ENCODE results near the gene SLC39A11.
"Not testable (repeated sequence)": the region's sequence is repeated elsewhere in the genome, so short reads cannot be mapped to it uniquely, and the experiment has no call there.

SLC39A11 gene

GRCh38 chr17:73066148-73066884, 26.2 kb downstream of the SLC39A11 start:
- DNase-seq (ENCODE audit: low read depth, low spot score): no peak
- CTCF ChIA-PET: interaction anchor here (1.1 to 1.8 kb wide), 2 partner anchors 80 to 340 kb away, joined by 3 to 4 read pairs; no protein-coding TSS in a partner anchor
- TF ChIP-seq CTCF (IDR thresholded peaks at IDR 0.05; ENCODE audit: insufficient read depth, low read length, missing control alignments): no peak
- H3K4me3 ChIP-seq (ENCODE audit: low read depth, low read length): no peak overlapping the region
- POLR2A ChIA-PET: no interaction called here

- POLR2A ChIA-PET: no interaction called here
- CTCF ChIA-PET: interaction anchor here (1.8 kb wide), 1 partner anchor 339 kb away, joined by 4 read pairs; no protein-coding TSS in a partner anchor
- H3K4me3 ChIP-seq (ENCODE audit: low read depth, low read length): no peak overlapping the region
- no peak for TF ChIP-seq CTCF (IDR thresholded peaks at IDR 0.05; ENCODE audit: insufficient read depth, low read length, missing control alignments)
- DNase-seq (ENCODE audit: low read depth, low spot score): no peak
Measured at GRCh38 chr17:73065376-73065775, 27.1 kb downstream of the SLC39A11 start.

GRCh38 chr17:73064084-73064938, 28.2 kb downstream of the SLC39A11 start:
- no peak for TF ChIP-seq CTCF (IDR thresholded peaks at IDR 0.05; ENCODE audit: insufficient read depth, low read length, missing control alignments)
- CTCF ChIA-PET: no interaction called here
- no peak overlapping the region for H3K4me3 ChIP-seq (ENCODE audit: low read depth, low read length)
- POLR2A ChIA-PET: no interaction called here
- no peak for DNase-seq (ENCODE audit: low read depth, low spot score)

GRCh38 chr17:73062726-73063125, 29.8 kb downstream of the SLC39A11 start:
- TF ChIP-seq CTCF (IDR thresholded peaks at IDR 0.05; ENCODE audit: insufficient read depth, low read length, missing control alignments): no peak
- no peak overlapping the region for H3K4me3 ChIP-seq (ENCODE audit: low read depth, low read length)
- POLR2A ChIA-PET: no interaction called here
- CTCF ChIA-PET: interaction anchor here (0.6 to 1.5 kb wide), 2 partner anchors 77 to 95 kb away, joined by 3 read pairs; no protein-coding TSS in a partner anchor
- DNase-seq (ENCODE audit: low read depth, low spot score): no peak

- POLR2A ChIA-PET: no interaction called here
- no peak for DNase-seq (ENCODE audit: low read depth, low spot score)
- H3K4me3 ChIP-seq (ENCODE audit: low read depth, low read length): no peak overlapping the region
- TF ChIP-seq CTCF (IDR thresholded peaks at IDR 0.05; ENCODE audit: insufficient read depth, low read length, missing control alignments): no peak
- CTCF ChIA-PET: interaction anchor here (1.5 kb wide), 1 partner anchor 75 kb away, joined by 3 read pairs; no protein-coding TSS in a partner anchor
Measured at GRCh38 chr17:73061161-73061560, 31.3 kb downstream of the SLC39A11 start.

- no peak overlapping the region for H3K4me3 ChIP-seq (ENCODE audit: low read depth, low read length)
- no peak for TF ChIP-seq CTCF (IDR thresholded peaks at IDR 0.05; ENCODE audit: insufficient read depth, low read length, missing control alignments)
- ChIA-PET CTCF (interaction anchor here (1.6 kb wide), 1 partner anchor 75 kb away, joined by 4 read pairs; no protein-coding TSS in a partner anchor), POLR2A (no interaction called here)
- DNase-seq (ENCODE audit: low read depth, low spot score): no peak
Measured at GRCh38 chr17:73060721-73061120, 31.8 kb downstream of the SLC39A11 start.

GRCh38 chr17:73059713-73060112, 32.8 kb downstream of the SLC39A11 start:
- CTCF ChIA-PET: interaction anchor here (1.6 kb wide), 1 partner anchor 74 kb away, joined by 4 read pairs; no protein-coding TSS in a partner anchor
- POLR2A ChIA-PET; H3K4me3 ChIP-seq (ENCODE audit: low read depth, low read length); DNase-seq (ENCODE audit: low read depth, low spot score): not testable (repeated sequence)

Data from AG04449 (cell line).